ENCODE results near the gene NGEF.
"Not testable (repeated sequence)": the region's sequence is repeated elsewhere in the genome, so short reads cannot be mapped to it uniquely, and the experiment has no call there.

The NGEF gene

DNA sequence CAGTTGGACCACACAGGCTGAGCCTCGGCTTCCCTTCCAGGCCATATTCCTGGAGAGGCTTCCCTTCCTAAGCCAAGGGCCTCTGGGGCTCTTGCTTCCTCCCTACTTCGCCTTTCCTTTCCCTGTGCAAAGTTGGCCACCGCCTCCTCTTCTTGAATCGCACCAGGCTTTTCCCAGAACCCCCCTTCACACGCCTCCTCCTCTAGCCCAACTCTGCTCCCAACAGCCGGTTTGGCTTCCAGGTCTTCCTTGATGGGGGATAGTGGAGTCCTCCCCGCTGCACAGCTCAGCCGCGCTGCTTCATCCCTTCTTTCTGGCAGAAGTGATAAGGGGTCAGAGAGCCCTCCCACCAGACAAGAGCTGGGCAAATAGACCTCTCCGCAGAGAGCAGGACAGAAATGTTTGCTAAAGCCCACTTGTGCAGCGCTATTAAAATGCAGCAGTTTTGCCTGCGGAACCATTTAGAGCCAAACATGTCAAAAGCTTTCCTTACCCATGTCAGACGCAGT, 86.6 kb downstream of the NGEF start:
- no peak for DNase-seq

GRCh38 chr2:232925821-232926156, 87.3 kb downstream of the NGEF start:
- no peak for DNase-seq

- no peak for DNase-seq
Observed at GRCh38 chr2:232925153-232925820, 87.8 kb downstream of the NGEF start.

DNA sequence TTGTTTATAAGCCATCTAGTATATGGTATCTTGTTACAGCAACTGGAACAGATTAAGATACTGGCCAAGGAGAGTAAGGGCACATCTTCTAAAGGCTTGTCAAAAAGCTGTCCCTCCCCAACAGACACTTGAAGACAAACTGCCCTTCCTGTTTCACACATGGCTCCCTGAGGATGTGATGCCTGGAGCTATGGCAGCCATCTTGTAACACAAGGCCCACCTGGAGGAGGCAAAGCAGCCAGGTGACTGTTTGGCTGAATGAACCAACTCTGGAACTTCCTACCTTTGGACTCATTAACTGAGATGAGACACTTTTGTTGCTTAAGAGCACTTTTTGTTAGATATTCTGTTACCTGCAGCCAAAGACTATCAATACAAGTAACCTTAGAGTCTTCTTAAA, 88.6 kb downstream of the NGEF start:
- DNase-seq = no peak

DNA sequence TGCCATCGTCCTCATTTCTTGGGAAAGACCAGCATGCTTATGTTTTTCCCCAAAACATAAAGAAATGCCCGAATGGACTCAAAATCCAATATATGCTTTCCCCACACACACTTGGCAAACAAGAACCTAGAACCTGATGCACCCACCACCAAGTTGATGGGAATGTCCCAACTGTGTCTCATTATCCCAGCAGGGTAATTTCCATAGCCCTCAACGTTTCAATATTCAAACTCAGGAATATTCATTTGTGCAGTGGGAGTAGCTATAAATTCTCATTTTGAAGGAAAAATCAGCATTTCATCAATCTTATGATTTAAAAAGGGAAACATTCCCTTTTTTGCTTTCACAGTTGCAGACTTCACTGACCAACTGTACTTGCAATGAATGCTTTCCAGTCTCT, 92.3 kb downstream of the NGEF start:
- DNase-seq = no peak

DNA sequence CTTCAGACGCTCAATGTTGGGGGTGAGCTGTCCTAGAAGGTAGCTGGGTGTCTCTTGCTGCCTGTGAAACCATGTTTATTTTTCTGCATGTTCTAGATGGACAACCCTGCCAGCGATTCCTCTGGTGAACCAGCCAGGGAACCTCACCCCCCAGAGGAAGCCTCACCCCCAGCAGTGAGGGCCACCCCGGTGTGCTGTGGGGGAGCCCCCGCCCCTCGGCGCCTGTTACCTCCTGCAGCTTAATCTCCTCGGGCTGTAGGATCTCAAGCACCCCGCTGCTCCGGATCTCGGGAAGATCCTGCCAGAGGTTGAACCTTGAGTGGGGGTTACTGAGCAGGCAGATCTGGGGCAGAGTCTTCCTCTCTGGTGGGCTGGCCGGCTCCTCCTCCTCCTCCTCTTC, 93.0 kb downstream of the NGEF start:
- no peak for DNase-seq

DNA sequence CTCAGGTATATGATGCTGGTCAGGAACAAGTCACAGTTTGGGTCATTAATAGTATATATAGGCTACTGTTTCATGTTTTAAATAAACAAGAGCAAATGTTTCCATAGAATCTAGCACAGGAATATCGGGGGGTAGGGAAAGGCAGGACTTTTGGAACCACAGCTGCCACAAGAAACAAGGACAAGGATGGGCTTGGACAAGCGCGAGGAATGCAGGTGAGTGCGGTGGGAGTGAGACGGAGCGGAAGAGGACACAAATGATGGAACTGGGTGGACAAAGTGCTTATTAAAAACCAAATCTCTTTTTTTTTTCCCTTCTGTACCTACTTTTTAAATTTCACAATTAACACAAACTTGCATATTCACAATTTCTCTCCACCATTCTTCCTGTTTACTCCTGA, 93.9 kb downstream of the NGEF start:
- DNase-seq = no peak

DNA sequence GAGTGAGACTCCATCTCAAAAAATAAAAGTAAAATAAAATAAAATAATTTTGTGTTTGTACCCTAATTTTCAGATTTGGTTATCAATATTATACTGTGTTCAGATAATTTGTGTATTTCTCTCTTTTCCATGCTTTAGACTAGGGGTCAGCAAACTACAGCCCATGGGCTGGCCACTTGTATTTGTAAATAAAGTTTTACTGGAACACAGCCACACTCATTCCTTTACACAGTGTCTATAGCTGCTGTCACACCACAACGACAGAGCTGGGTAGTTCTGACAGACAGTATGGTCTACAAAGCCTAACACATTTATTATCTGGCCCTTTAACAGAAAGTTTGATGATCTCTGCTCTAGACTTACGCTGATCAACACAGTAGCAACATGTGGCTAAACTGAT, 99.2 kb downstream of the NGEF start:
- no peak for DNase-seq

DNA sequence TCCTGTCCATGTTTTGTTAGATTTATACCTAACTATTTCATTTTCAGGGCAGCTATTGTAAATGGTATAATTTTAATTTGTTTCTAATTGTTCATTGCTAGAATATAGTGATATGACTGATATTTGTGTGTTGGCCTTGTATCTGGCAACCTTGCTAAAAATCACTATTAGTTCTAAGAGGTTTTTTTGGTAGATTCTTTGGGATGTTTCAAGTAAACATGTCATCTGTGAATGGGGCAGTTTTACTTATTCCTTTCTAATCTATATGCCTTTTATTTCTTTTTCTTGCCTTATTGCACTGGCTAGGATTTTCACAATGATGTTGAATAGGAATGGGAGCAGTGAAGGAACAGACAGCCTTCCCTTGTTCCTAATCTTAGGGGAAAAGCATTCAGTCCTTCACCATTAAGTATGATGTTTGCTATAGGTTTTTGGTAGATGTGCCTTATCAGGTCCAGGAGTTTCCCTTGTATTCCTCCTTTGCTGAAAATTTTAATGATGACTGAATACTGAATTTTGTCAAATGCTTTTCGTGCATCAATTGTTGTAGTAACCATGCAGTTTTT, 101.3 kb downstream of the NGEF start:
- no peak for DNase-seq

DNA sequence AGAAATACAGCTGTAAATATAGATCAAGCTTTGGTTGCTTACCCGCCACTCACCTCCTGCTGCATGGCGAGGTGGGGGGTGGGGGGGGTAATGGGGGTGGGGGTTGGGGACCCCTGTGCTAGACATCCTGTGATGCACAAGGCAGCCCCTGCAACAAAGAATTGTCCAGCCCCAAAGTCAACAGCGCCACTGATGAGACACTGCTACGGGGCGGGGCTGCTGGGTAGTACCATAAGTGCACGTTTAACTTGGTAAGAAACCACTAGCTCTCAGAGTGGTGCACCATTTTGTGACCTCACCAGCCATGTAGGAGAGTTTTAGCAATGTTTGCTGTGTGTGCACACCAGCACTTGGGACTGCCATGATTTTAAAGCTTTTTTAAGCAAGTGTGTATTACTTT, 102.7 kb downstream of the NGEF start:
- no peak for DNase-seq

GRCh38 chr2:232908695-232909094, 104.4 kb downstream of the NGEF start:
- no peak for DNase-seq

DNA sequence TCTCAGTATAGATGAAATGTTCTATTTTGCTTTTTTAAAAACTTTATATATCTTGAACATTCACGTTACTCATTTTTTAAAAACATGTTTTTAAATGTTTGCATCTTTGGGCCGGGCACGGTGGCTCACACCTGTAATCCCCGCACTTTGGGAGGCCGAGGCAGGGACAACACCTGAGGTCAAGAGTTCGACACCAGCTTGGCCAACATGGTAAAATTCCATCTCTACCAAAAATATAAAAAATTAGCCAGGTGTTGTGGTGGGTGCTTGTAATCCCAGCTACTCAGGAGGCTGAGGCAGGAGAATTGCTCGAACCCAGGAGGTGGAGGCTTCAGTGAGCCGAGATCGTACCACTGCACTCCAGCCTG, 105.4 kb downstream of the NGEF start:
- DNase-seq = not testable (repeated sequence)

GRCh38 chr2:232906867-232907717, 106.0 kb downstream of the NGEF start:
- not testable (repeated sequence) for DNase-seq

DNA sequence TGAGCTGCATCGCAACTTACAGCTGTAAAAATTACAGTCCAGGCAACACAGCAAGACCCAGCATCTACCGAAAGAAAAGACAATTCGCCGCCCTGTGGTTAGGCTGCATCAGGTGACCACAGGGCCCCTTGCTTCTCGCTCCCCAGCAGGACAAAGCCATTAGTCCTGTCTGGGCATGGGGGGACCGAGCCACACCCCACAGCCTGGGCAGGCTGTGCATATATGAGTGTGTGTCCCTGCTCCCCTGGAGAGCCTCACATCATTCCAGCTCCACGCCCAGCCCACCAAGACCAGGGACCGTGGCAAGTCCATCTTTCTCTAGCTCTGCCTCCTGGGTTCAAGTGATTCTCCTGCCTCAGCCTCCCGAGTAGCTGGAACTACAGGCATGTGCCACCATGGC, 109.1 kb downstream of the NGEF start:
- no peak for DNase-seq

GRCh38 chr2:232901736-232902578, 111.1 kb downstream of the NGEF start:
- DNase-seq = peak; percentile 54 to 57

DNA sequence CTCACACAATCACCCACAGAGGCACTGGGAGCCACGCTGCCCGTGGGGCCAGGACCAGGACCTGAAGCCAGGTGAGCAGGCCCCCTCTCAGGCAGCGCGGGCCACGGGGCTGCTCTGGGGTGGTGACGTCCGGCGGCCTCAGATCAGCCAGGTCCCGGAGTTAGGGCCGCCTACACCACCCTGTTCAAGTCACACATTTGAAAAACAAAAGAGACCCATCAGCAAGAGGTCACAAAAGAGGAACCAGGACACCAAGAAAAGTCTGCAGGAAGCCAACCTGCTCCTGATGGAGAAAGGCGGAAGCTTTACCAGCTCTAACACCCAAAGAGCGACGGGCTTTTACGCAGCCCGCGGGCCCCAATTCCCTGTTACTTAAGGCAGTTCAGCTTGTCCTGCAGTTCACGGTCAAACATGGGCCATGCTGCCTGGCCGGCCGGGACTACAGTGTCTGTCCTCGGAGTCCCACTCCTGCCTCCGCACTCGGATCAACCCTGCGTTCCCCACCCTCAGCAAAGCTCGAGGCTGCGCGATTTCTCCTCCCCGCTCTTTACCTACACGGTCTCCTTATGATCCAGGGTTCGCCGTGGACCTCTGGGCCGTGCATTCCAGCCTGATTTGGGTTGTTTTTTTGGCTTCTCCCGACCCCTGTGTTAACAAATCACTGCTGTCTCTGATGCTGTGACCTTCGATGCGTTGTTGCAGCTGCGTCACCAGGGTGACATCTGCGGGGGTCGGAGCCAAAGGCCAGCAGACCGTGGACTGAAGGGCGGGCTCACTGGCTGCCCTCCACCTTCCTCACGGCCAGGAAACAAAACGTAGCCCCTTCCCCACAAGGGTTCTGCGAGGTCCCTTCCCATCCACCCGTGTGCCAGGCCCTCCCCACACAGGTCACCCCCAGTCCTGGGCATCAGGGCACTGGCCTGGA, 112.0 kb downstream of the NGEF start:
- peak; percentile 47 to 52 for DNase-seq

DNA sequence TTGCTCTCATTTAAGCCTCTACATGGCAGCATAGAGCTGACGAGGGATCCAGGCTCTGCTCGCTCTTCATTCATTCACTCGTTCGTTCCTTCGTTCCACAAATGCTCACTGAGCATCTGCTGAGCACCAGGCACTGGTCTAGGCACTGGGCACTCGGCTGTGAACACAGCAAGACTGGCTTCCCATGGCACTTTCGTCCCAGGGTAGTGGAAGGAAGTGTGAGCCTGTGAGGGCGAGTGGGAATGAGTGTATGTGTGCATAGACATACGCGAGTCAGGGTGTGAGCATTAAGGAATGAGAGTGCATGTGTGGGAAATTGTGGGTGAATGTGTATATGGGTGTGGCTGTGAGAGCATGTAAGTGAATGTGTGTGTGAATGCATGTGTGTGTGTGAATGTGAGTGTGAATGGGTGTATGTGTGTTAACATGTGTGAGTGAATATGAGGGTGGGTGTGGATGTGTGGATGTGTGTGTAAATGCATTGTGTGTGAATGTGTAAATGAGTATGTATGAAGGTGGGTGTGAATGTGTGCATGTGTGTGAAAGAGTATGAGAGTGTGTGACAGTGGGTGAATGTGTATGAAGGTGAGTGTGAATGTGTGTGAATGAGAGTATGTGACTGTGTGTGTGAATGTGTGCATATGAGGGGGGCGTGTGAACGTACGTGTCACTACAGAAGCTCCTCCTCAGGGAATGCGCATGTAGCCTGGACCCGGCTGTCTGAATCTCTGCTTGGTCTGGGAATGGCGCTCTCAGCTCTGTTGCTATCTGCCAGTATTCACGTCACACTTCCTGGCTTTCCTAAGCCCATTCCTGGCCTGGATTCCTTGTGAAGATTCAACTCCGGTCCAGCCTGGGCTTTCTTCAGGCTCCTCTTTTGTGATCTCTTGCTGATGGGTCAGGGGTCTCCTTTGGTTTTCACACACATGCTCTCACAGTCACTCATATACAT, 114.2 kb downstream of the NGEF start:
- no peak for DNase-seq

DNA sequence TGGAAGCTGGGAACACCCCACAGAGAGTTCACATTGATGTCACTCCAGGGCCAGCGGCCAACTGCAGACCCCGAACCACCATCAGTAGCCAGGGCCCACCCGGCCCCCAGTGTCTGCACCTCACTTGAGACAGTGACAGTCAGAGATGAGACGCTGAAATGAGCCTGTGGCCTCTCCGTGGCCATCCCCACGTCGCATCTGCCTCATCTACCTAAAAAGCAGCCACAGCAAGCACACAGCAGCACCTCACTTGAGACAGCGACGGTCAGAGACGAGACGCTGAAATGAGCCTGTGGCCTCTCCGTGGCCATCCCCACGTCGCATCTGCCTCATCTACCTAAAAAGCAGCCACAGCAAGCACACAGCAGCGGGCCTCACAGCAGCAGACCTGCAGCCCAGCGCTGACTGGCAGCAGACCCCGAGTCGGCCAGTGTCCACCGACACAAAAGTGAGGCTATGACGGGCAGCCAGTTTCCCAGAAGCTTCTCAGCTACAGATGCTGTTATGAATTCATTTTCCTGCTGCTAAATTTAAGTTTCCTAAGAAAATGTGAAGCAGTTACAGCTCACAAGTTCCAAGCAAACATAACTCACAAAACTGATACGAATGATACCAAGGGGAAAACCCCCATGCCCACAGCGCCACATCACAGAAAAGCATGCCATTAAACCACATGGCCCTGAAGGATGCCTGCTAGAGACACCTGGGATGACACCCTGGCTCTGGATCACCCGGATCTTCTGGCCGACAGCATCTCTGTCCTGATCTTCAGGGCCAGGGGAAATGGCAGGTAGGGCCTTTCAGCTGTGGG, 115.3 kb downstream of the NGEF start:
- no peak for DNase-seq

- DNase-seq = no peak
Observed at GRCh38 chr2:232896720-232897597, 116.1 kb downstream of the NGEF start.

Data from Kasumi-1 (cell line).